Effector CD4-positive, alpha-beta T cell (primary cell): Measurements from ENCODE around the gene AP3B1.

ENCODE experiments used
- DNase-seq: peaks from one replicate; pipeline ENCODE4 v3.0.0-alpha.2; 2020

Gene AP3B1

GRCh38 chr5:78287833-78288232 lies 6.7 kb downstream of the AP3B1 start:
- no peak for DNase-seq

GRCh38 chr5:78287169-78287568 lies 7.3 kb downstream of the AP3B1 start:
- no peak for DNase-seq

GRCh38 chr5:78286290-78286689 lies 8.2 kb downstream of the AP3B1 start:
- no peak for DNase-seq

- DNase-seq = no peak
Measured at GRCh38 chr5:78283802-78284201, 10.7 kb downstream of the AP3B1 start.

- no peak for DNase-seq
Measured at GRCh38 chr5:78283105-78283504, 11.4 kb downstream of the AP3B1 start.

GRCh38 chr5:78280261-78280660 lies 14.2 kb downstream of the AP3B1 start:
- no peak for DNase-seq

- DNase-seq = no peak
Measured at GRCh38 chr5:78279194-78279593, 15.3 kb downstream of the AP3B1 start.

GRCh38 chr5:78277715-78278114 lies 16.8 kb downstream of the AP3B1 start:
- DNase-seq = no peak

GRCh38 chr5:78275998-78276543 lies 18.4 kb downstream of the AP3B1 start:
- DNase-seq = no peak

GRCh38 chr5:78274540-78275197 lies 19.8 kb downstream of the AP3B1 start:
- no peak for DNase-seq

GRCh38 chr5:78273436-78273835 lies 21.1 kb downstream of the AP3B1 start:
- no peak for DNase-seq

GRCh38 chr5:78271766-78272165 lies 22.7 kb downstream of the AP3B1 start:
- DNase-seq = no peak

GRCh38 chr5:78269088-78269703 lies 25.3 kb downstream of the AP3B1 start:
- DNase-seq = no peak

- no peak for DNase-seq
Measured at GRCh38 chr5:78268356-78268755, 26.1 kb downstream of the AP3B1 start.

- DNase-seq = no peak
Measured at GRCh38 chr5:78265163-78265562, 29.3 kb downstream of the AP3B1 start.

GRCh38 chr5:78264600-78264999 lies 29.9 kb downstream of the AP3B1 start:
- DNase-seq = no peak

GRCh38 chr5:78260771-78261170 lies 33.7 kb downstream of the AP3B1 start:
- no peak for DNase-seq

GRCh38 chr5:78253201-78253600 lies 41.3 kb downstream of the AP3B1 start:
- DNase-seq = no peak

- DNase-seq = no peak
Measured at GRCh38 chr5:78252715-78253114, 41.8 kb downstream of the AP3B1 start.

GRCh38 chr5:78251663-78252284 lies 42.7 kb downstream of the AP3B1 start:
- no peak for DNase-seq

- no peak for DNase-seq
Measured at GRCh38 chr5:78245136-78245535, 49.4 kb downstream of the AP3B1 start.

- DNase-seq = no peak
Measured at GRCh38 chr5:78243639-78244038, 50.9 kb downstream of the AP3B1 start.

GRCh38 chr5:78243091-78243490 lies 51.4 kb downstream of the AP3B1 start:
- no peak for DNase-seq

GRCh38 chr5:78242001-78242400 lies 52.5 kb downstream of the AP3B1 start:
- no peak for DNase-seq
